ENCODE results near the gene BBS9.

Gene BBS9

GRCh38 chr7:33504266-33504665 is 374.9 kb downstream of the BBS9 start:
- no peak for DNase-seq
- Histone ChIP-seq H3F3A (ENCODE audit: insufficient read depth, low read length) (no peaks in the 10 kb centered on the region), H3K36me3 (replicated peaks; ENCODE audit: insufficient read depth, low read length) (no peaks in the 10 kb centered on the region), H3K79me2 (ENCODE audit: low read length) (no peaks in the 10 kb centered on the region), H3K27me3 (replicated peaks; ENCODE audit: insufficient read depth, low read length) (no peaks in the 10 kb centered on the region), H3K4me3 (ENCODE audit: low read length) (no peak overlapping the region), H4K20me1 (ENCODE audit: insufficient read depth, low read length) (no peaks in the 10 kb centered on the region), H3K4me2 (ENCODE audit: low read depth, low read length) (no peak overlapping the region), H3K9me2 (replicated peaks; ENCODE audit: insufficient read depth, low read length) (no peaks in the 10 kb centered on the region), H2AFZ (ENCODE audit: low read length) (no peak overlapping the region), H3K27ac (ENCODE audit: low read length) (no peak overlapping the region), H3K9ac (ENCODE audit: low read length) (no peak overlapping the region), H3K4me1 (ENCODE audit: low read length) (no peaks in the 10 kb centered on the region), H3K9me3 (replicated peaks; ENCODE audit: insufficient read depth, low read length) (no peaks in the 10 kb centered on the region)
- TF ChIP-seq, protein P1, sequence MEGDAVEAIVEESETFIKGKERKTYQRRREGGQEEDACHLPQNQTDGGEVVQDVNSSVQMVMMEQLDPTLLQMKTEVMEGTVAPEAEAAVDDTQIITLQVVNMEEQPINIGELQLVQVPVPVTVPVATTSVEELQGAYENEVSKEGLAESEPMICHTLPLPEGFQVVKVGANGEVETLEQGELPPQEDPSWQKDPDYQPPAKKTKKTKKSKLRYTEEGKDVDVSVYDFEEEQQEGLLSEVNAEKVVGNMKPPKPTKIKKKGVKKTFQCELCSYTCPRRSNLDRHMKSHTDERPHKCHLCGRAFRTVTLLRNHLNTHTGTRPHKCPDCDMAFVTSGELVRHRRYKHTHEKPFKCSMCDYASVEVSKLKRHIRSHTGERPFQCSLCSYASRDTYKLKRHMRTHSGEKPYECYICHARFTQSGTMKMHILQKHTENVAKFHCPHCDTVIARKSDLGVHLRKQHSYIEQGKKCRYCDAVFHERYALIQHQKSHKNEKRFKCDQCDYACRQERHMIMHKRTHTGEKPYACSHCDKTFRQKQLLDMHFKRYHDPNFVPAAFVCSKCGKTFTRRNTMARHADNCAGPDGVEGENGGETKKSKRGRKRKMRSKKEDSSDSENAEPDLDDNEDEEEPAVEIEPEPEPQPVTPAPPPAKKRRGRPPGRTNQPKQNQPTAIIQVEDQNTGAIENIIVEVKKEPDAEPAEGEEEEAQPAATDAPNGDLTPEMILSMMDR (IDR thresholded peaks at IDR 0.05; ENCODE audit: low read length) = no peak
- no peak for TF ChIP-seq EZH2phosphoT487 (IDR thresholded peaks at IDR 0.05; ENCODE audit: low read length)
- no peak for TF ChIP-seq EZH2 (optimal IDR thresholded peaks at IDR 0.05; ENCODE audit: low read depth, low read length)

DNA sequence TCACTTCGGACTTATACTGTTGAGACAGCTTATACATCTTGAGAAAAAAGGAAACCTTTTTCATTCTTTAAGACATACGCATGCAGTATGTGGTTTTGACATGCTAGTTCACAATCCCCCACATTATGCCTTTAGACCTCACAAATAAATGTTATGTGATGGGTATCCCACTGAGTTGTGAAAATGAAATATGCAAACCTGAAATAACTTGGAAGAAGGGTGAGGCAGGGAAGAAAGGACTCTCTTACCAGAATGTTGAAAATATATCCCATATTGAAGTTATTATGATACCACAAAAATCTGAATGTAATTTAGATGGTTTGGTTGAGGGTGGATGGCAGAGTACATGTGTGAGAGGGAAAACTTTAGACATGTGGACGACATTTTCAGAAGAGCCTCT is 379.8 kb downstream of the BBS9 start:
- Histone ChIP-seq H3K4me2 (ENCODE audit: low read depth, low read length) (no peak overlapping the region), H2AFZ (ENCODE audit: low read length) (no peak overlapping the region), H3K36me3 (replicated peaks; ENCODE audit: insufficient read depth, low read length) (no peaks in the 10 kb centered on the region), H3F3A (ENCODE audit: insufficient read depth, low read length) (no peaks in the 10 kb centered on the region), H3K9me2 (replicated peaks; ENCODE audit: insufficient read depth, low read length) (no peaks in the 10 kb centered on the region), H3K9ac (ENCODE audit: low read length) (no peak overlapping the region), H3K4me1 (ENCODE audit: low read length) (no peaks in the 10 kb centered on the region), H3K4me3 (ENCODE audit: low read length) (no peak overlapping the region), H3K27me3 (replicated peaks; ENCODE audit: insufficient read depth, low read length) (no peaks in the 10 kb centered on the region), H3K79me2 (ENCODE audit: low read length) (no peaks in the 10 kb centered on the region), H3K27ac (ENCODE audit: low read length) (no peak overlapping the region), H4K20me1 (ENCODE audit: insufficient read depth, low read length) (no peaks in the 10 kb centered on the region), H3K9me3 (replicated peaks; ENCODE audit: insufficient read depth, low read length) (no peaks in the 10 kb centered on the region)
- no peak for TF ChIP-seq EZH2 (optimal IDR thresholded peaks at IDR 0.05; ENCODE audit: low read depth, low read length)
- TF ChIP-seq EZH2phosphoT487 (IDR thresholded peaks at IDR 0.05; ENCODE audit: low read length) = no peak
- TF ChIP-seq, protein P1 (IDR thresholded peaks at IDR 0.05; ENCODE audit: low read length) = no peak
- no peak for DNase-seq

- no peak overlapping the region for H2AFZ ChIP-seq (ENCODE audit: low read length)
- H3F3A ChIP-seq (ENCODE audit: insufficient read depth, low read length) = no peaks in the 10 kb centered on the region
- no peak overlapping the region for H3K27ac ChIP-seq (ENCODE audit: low read length)
- H3K36me3 ChIP-seq (replicated peaks; ENCODE audit: insufficient read depth, low read length) = no peaks in the 10 kb centered on the region
- no peak for DNase-seq
- TF ChIP-seq, protein P1 (IDR thresholded peaks at IDR 0.05; ENCODE audit: low read length) = no peak
- no peaks in the 10 kb centered on the region for H3K79me2 ChIP-seq (ENCODE audit: low read length)
- H4K20me1 ChIP-seq (ENCODE audit: insufficient read depth, low read length) = no peaks in the 10 kb centered on the region
- no peaks in the 10 kb centered on the region for H3K9me3 ChIP-seq (replicated peaks; ENCODE audit: insufficient read depth, low read length)
- H3K27me3 ChIP-seq (replicated peaks; ENCODE audit: insufficient read depth, low read length) = no peaks in the 10 kb centered on the region
- H3K4me2 ChIP-seq (ENCODE audit: low read depth, low read length) = no peak overlapping the region
- no peak overlapping the region for H3K4me3 ChIP-seq (ENCODE audit: low read length)
- no peak overlapping the region for H3K9ac ChIP-seq (ENCODE audit: low read length)
- no peaks in the 10 kb centered on the region for H3K9me2 ChIP-seq (replicated peaks; ENCODE audit: insufficient read depth, low read length)
- no peaks in the 10 kb centered on the region for H3K4me1 ChIP-seq (ENCODE audit: low read length)
Observed at GRCh38 chr7:33511778-33512177, 382.4 kb downstream of the BBS9 start.
